ENCODE measurements around the gene LATS2. TPM values are rescaled to one million over a fixed set of nuclear protein-coding genes. Genes with fewer than 3 reads are reported as not detected.

LATS2 gene
- total and polyA plus RNA-seq, 2 of the 8 experiments (the other 6 are each of a cell fraction or from before 2014, with no cell fraction given): 8.3 to 26.2 TPM

DNA sequence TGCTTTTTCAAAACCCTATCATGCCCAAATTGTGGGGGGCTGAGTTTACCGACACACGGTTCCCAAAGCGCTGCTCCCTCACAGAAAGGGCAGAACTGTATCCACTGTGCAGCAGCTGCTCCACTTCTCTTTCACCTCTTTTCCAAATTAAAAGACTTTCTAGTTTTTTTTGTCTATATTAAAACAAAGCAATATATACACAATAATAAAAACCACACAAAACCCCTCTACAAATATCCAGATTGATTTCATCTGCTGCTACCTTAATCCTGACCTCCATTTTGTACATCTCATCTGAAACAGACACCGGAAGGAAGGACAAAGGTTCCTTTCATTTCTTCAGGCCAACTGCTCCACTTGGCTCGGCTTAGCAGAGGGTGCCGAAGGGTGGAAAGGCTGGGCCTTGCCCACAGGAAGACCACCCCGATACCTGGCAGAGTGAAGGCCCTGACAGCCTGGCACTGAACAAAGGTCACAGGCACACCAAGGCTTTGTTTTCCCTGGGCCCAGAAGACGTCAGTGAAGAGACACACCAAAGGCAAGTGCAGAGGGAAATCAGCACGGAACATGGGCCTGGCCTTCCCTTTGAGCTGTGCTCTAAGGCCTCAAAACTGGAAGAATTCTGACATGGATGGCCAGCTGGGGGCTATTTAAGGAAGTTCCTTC is 71.6 kb downstream of the LATS2 start (continued):
- TF ChIP-seq CTCF (IDR thresholded peaks at IDR 0.05; ENCODE audit: control extremely low read depth in 1 of 3, insufficient read depth in 1 of 3, low read depth in 1 of 3, low read length in 3 of 3) (no peak), YY1 (IDR thresholded peaks at IDR 0.05; ENCODE audit: low read depth, low read length) (no peak), E2F6 (IDR thresholded peaks at IDR 0.05) (no peak), SUZ12 (IDR thresholded peaks at IDR 0.05; ENCODE audit: low read length) (no peak), RXRA (IDR thresholded peaks at IDR 0.05; ENCODE audit: insufficient read depth, low read depth, low read length) (no peak), NANOG (IDR thresholded peaks at IDR 0.05; ENCODE audit: insufficient read depth, low read depth, low read length, poor library complexity, severe bottlenecking) (no peak)
